T follicular helper cell (primary cell): Measurements from ENCODE around the gene FAM168A.
A peak's percentile ranks its signal among the peaks of the same experiment; 100 is the strongest.

ENCODE experiments used
- DNase-seq: peaks from one replicate; pipeline ENCODE4 v3.0.0-alpha.2; 2020; ENCODE audit warnings: low read depth

The FAM168A gene

GRCh38 chr11:73388265-73389133 is 209.4 kb downstream of the FAM168A start:
- no peak for DNase-seq

DNA sequence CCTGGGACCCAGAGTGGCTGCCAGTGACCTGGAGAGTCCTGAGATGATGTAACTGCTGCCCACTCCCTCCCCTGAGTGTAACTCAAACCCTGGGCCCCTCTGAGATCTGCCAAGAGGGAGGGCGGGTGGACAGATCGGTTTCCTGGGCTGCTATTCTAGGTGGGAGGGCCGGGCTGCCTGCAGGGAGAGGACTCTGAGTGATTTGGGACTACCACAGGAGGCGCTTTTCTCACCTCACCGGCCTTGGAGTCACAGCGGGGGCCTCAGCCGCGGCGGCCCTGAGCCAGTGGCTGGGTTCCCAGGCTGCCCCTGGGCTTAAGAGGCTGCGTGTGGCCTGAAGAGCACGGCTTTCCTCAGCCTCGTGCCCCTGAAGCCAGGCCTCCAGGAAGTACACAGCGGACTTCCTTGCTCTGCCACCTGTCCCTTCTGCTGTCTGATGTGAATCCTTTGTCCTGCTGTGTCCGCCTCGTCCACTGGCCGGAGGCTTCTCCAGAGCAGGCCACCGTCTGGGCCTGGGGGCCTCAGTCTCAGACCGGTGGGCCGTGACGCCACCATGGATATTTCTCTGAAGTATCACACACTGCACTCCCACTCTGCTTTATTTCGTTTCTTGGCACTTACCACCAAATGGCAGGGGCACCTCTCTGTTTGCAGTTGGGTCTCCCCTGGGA is 210.2 kb downstream of the FAM168A start:
- no peak for DNase-seq

- no peak for DNase-seq
These were observed 211.4 kb downstream of the FAM168A start for GRCh38 chr11:73386546-73386945.

DNA sequence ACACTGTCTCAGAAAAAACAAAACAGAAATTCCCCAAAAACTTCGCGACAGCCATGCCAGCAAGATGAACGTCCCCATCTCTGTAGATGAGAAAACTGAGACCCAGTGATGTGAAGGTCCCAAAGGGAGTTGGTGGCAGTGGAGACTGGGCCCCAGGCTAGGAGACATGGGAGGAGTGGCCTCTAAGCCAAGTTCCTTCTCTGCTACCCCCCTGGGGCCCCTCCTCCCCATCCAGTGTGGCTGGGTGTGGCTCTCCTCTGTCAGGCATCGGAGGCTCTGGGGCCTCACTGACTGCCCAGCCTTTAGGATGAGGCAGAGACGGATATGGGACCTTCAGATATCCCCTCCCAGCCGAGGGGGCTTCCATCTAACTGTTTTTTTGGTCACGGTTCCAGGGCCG is 211.9 kb downstream of the FAM168A start:
- DNase-seq: no peak

- DNase-seq: no peak
These were observed 212.8 kb downstream of the FAM168A start for GRCh38 chr11:73384872-73385689.

DNA sequence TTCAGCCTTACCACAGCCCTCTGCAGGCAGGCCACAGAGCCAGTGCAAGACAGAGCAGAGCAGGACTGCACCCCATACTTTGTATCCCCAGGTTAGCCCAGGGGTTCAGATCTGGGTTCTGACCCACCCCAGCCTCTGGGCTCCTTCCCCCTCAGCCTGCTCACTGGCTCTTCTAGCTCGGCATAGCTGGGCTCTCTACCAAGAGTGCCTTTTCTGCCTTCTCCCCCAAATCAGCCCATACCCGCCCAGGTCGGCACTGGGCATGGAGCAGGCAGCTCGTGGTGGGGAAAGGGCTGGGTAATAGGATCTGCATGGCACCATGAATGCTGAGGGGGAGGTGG is 213.4 kb downstream of the FAM168A start:
- DNase-seq: no peak

DNA sequence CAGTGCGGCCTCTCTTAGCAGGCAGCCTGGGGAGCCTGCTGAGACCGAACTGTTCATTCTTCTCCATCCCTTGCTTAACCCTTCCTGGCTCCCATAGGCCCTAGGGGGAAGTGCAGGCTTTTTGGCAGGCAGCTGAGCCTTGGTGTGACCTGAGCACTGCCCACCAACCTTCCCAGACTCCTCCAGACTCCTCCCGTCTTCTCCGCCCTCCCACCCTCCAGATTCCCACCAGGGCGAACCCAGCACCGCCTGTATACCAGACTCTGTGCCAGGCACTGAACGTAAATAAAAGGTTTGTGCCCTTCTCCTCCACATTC is 213.8 kb downstream of the FAM168A start:
- no peak for DNase-seq

- no peak for DNase-seq
These were observed 214.4 kb downstream of the FAM168A start for GRCh38 chr11:73383249-73384124.

DNA sequence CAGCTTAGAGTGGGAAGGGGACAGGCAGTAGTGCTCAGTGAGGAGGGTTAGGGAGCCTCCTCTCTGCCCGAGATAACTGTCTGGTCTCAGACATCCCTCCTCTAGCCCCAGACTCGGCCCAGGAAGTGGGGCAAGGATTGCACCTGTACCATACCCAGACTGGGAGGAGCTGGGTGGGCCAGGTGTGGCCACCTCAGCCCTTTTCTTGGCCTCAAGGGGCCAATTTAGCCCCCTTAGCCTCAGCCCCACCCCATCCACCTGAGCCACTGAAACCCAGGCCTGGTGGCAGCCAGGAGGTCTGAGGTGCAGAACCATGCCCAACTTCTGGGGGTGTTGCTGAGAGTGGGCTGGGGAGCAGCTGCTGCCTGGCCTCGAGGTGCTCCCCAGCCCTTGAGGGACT is 215.2 kb downstream of the FAM168A start:
- DNase-seq: no peak

GRCh38 chr11:73382183-73382582 is 215.7 kb downstream of the FAM168A start:
- DNase-seq: no peak

DNA sequence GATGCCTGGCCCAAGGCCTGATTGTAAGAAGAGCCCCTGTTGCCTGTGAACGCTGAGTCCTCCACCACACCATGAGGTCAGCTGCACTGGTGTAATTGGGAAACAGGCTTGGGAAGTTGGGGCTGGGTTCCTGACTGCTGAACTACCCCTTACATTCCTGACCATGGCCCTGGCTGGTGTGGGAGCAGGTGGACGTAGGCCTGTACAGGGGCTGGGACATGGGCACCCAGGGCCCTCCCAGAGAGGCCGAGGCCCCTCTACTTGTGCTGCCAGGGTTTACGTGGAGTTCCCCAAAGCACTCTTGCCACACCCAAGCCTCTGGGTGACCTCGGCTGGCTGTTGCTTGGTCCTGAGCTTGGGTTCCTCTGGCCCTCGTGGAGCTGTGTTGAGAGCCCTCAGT is 216.3 kb downstream of the FAM168A start:
- no peak for DNase-seq

DNA sequence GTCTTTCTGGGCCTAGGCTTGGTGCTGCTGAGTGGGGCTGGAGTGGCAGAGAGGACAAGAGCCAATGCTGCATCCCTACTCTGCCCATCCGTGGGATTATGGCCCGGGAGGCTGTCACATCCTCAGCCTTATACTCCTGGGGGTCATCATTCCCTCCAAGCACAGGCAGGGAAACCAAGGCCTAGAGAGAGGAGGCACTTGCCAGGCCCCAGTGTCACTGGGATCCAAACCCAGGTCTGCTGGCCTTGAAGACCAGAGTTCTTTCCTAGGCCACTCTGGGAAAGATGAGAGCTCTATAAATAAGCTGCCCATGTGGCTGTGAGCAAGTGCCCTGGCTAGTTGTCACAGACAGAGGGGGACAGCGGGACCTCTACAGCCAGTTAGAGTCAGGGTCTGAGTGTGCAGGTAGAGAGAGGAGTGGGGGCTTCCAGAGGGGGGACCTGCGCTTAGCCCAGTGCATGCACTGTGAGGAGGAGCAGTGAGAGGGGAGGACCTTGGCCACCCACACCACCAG is 217.0 kb downstream of the FAM168A start:
- no peak for DNase-seq

GRCh38 chr11:73380331-73380730 is 217.6 kb downstream of the FAM168A start:
- DNase-seq: no peak

GRCh38 chr11:73379189-73379880 is 218.6 kb downstream of the FAM168A start:
- no peak for DNase-seq

- peak; percentile 33 for DNase-seq
These were observed 220.9 kb downstream of the FAM168A start for GRCh38 chr11:73376803-73377629.

DNA sequence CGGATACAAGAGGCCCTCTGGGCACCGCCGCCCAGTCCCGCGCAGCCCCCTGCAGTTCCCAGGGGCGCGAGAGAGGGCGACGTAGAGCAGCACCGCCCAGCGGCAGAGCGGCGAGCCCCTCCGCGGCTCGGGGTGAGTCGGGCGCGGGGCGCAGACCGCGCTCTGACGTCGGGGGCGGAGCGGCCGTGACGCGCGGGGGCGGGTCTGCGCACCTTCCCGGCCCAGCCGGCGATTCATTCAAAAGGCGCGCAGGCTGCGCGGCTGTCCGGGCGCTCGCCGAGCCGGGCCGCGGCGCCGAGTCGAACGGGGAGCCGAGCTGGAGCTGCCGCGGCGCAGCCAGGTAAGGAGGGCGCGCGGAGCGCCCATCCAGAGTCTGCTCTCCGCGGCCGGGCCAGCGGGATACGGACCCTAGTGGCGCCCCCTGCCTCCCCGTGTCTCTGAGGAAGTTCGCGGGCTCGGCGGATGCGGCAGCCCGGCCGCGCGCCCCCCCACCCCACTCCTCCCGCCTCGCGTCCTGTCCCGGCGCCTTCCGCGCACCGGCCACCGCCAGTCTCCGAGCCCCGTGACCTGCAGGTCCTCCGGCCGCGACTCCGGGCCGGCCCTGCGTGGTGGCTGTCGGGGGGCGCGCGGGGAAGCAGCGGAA is 221.6 kb downstream of the FAM168A start, which contains the start of gene RELT:
Gene RELT, plus strand, starts transcription at position 240 of the 643 bp plus-strand sequence. CDS start 12,738 bp downstream, outside the sequence.
- peak; percentile 88 for DNase-seq

- no peak for DNase-seq
These were observed 222.1 kb downstream of the FAM168A start for GRCh38 chr11:73375830-73376159.

DNA sequence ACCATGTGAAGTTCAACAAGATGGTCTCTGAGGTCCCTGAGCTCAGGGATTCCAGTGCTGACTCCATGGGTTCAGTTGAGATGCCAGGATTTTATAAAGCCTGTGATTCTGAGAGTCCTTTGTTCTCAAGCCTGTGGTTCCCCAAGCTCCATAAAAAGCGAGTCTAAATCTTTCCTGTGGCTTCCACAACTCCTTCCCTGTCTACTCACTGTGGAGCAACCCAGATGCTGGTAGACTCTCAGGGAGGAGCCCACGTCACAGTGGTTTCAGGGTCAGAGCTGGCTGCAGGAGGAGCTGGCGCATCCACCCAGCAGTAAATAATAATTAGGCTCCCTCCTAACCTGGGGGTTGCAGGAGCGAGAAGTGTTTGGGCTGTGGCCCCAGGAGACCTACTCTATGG is 223.8 kb downstream of the FAM168A start:
- no peak for DNase-seq

DNA sequence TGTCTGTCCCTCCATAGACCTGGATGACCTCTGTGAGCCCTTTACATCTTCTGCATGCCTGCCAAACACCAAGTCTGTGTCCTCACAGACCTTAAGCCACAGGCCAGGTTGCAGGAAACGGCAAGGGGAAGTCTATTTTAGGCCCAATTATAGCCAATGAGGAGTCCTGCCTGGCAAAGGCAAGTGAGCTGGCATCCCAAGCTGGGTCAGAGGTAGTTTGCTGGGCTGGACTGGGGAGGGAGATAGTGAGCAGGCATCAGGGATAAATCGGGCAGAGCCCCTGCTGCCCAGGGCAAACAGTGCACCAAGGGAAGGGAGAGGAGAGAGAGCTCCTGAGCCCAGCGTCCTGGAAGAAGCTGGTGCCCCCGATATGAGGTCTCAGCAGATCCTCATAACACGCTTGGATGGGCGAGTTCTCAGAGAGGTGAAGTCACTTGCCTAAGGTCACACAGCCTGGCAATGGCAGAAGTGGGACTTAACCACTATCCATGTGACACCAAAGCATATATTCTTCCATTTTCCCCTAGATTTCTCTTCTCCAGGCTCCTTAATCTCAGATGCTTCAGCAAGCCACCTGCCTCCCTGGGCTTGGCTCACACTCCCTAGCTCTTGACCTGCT is 225.4 kb downstream of the FAM168A start:
- no peak for DNase-seq
